OCI-LY7 (cell line): ENCODE data around the gene FTO. TPM values are rescaled to one million over a fixed set of nuclear protein-coding genes. Genes with fewer than 3 reads are reported as not detected.

Experiments used
- BruUV-seq: library from RNA; stranded (reverse); fragments of 400-500 nt; replicated peaks from 2 replicates; lab custom pipeline; 2021; lab: Mats Ljungman, UMichigan
- CTCF ChIA-PET: fragments of 300-600 bp; sonication (Branson Sonifier 250); formaldehyde crosslinking; loops from one replicate; lab custom pipeline; 2022; ENCODE audit warnings: antibody characterized with exemption; ENCODE audit not compliant: unreplicated experiment; lab: Charles Lee
- POLR2A ChIA-PET: fragments of 300-600 bp; sonication (Branson Sonifier 250); formaldehyde crosslinking; loops from one replicate; lab custom pipeline; 2022; ENCODE audit warnings: antibody characterized with exemption; lab: Charles Lee
- DNase-seq: peaks from one replicate; pipeline ENCODE4 v3.0.0-alpha.2; 2015; ENCODE audit warnings: low spot score
- H2AFZ ChIP-seq: fragments of 200-600 bp; sonication (generic), shearing (Covaris generic); 2 replicates; pipeline ENCODE4 v1.6.1; 2014; ENCODE audit warnings: mild to moderate bottlenecking, antibody characterized with exemption, low read length, moderate library complexity
- H3K27ac ChIP-seq: fragments of 200-600 bp; sonication (generic); 2 replicates; pipeline ENCODE4 v1.5.1; 2014; ENCODE audit warnings: mixed run types, low read depth, mild to moderate bottlenecking, moderate library complexity, low read length, inconsistent platforms; ENCODE audit not compliant: poor library complexity, severe bottlenecking
- H3K36me3 ChIP-seq: fragments of 200-600 bp; sonication (generic); 2 replicates; pipeline ENCODE4 v1.6.1; 2014; ENCODE audit warnings: mild to moderate bottlenecking, antibody characterized with exemption, low read length, moderate library complexity, mixed read lengths; ENCODE audit not compliant: insufficient read depth
- H3K4me1 ChIP-seq: fragments of 200-600 bp; sonication (generic); 2 replicates; pipeline ENCODE4 v1.5.1; 2014; ENCODE audit warnings: mild to moderate bottlenecking, low read length; ENCODE audit not compliant: insufficient read depth, poor library complexity, severe bottlenecking
- H3K4me2 ChIP-seq: fragments of 200-600 bp; sonication (generic); 2 replicates; pipeline ENCODE4 v1.6.1; 2014; ENCODE audit warnings: mild to moderate bottlenecking, low read length
- H3K4me3 ChIP-seq: fragments of 200-600 bp; sonication (generic); 2 replicates; pipeline ENCODE4 v1.5.1; 2014; ENCODE audit warnings: mild to moderate bottlenecking, low read depth, low read length; ENCODE audit not compliant: poor library complexity, severe bottlenecking
- H3K79me2 ChIP-seq: fragments of 200-600 bp; sonication (generic); 2 replicates; pipeline ENCODE4 v1.6.1; 2016; ENCODE audit warnings: low read depth, mild to moderate bottlenecking, low read length, moderate library complexity, mixed read lengths; ENCODE audit not compliant: insufficient read depth
- H3K9me2 ChIP-seq: fragments of 200-600 bp; sonication (generic); 2 replicates; pipeline ENCODE4 v1.6.1; 2016; ENCODE audit warnings: mild to moderate bottlenecking, low read length, mixed read lengths; ENCODE audit not compliant: insufficient read depth
- H3K9me3 ChIP-seq: fragments of 200-600 bp; sonication (generic); 2 replicates; pipeline ENCODE4 v1.6.1; 2014; ENCODE audit warnings: mild to moderate bottlenecking, mixed run types, low read length, mixed read lengths
- H4K20me1 ChIP-seq: fragments of 200-600 bp; sonication (generic); 2 replicates; pipeline ENCODE4 v1.6.1; 2014; ENCODE audit warnings: mild to moderate bottlenecking, antibody characterized with exemption, low read length, moderate library complexity, mixed read lengths; ENCODE audit not compliant: insufficient read depth
- CTCF ChIP-seq: fragments of 200-600 bp; sonication (generic); conservative IDR thresholded peaks from 2 replicates; pipeline ENCODE4 v1.5.1; 2014; ENCODE audit warnings: mild to moderate bottlenecking, antibody characterized with exemption, low read length, moderate library complexity, mixed read lengths
- EZH2phosphoT487 ChIP-seq: fragments of 200-600 bp; sonication (generic); IDR thresholded peaks from 2 replicates; pipeline ENCODE4 v1.6.1; 2018; ENCODE audit warnings: low read depth, borderline replicate concordance, mild to moderate bottlenecking, mixed run types, antibody characterized with exemption, low read length, moderate library complexity, mixed read lengths
- intact Hi-C: fragments of 100-400 bp; cut with micrococcal nuclease; formaldehyde crosslinking; loops from one replicate; pipeline ENCODE4 v1.10.0; 2022; ENCODE audit not compliant: unreplicated experiment
- total RNA-seq, 2 experiments: library from RNA; depleted of rRNA in 1 of 2; stranded (reverse); fragments of >200 nt in 1 of 2; shearing (Covaris generic) in 1 of 2; gene quantifications; 2 replicates each; pipeline ENCODE4 v1.2.3, GENCODE V29; 2014 to 2022

FTO gene
- total RNA-seq, 2 experiments from 2014 or later: 57.1 to 68.0 TPM

- no peaks in the 10 kb centered on the region for H3K79me2 ChIP-seq
- POLR2A ChIA-PET: no interaction called here
Measured at GRCh38 chr16:54098247-54098646, 394.3 kb downstream of the FTO start.

GRCh38 chr16:54099627-54100026, 395.7 kb downstream of the FTO start:
- POLR2A ChIA-PET: no interaction called here
- TF ChIP-seq EZH2phosphoT487 (no peak), CTCF (no peak)

More at GRCh38 chr16:54098247-54098646, 394.3 kb downstream of the FTO start:
- Histone ChIP-seq H4K20me1 (no peaks in the 10 kb centered on the region), H3K27ac (no peak overlapping the region), H3K4me3 (no peak overlapping the region), H3K9me2 (no peaks in the 10 kb centered on the region), H3K36me3 (no peaks in the 10 kb centered on the region), H2AFZ (no peak overlapping the region), H3K4me2 (no peak overlapping the region), H3K4me1 (no peaks in the 10 kb centered on the region), H3K9me3 (no peaks in the 10 kb centered on the region)
- intact Hi-C loops: no loop called here
- TF ChIP-seq EZH2phosphoT487 (no peak), CTCF (no peak)
- no TSS peak for BruUV-seq
- no peak for DNase-seq
- CTCF ChIA-PET: no interaction called here

GRCh38 chr16:54102888-54103866, 399.2 kb downstream of the FTO start:
- H3K9me3 ChIP-seq: no peaks in the 10 kb centered on the region
- H3K9me2 ChIP-seq: no peaks in the 10 kb centered on the region
- BruUV-seq: no TSS peak
- H3K4me1 ChIP-seq: no peaks in the 10 kb centered on the region
- intact Hi-C loops: no loop called here
- ChIA-PET POLR2A (no interaction called here), CTCF (no interaction called here)
- H3K27ac ChIP-seq: no peak overlapping the region
- H3K4me3 ChIP-seq: no peak overlapping the region
- H4K20me1 ChIP-seq: no peaks in the 10 kb centered on the region
- no peaks in the 10 kb centered on the region for H3K79me2 ChIP-seq
- H3K36me3 ChIP-seq: no peaks in the 10 kb centered on the region
- TF ChIP-seq EZH2phosphoT487: no peak
- no peak for TF ChIP-seq CTCF
- no peak overlapping the region for H3K4me2 ChIP-seq
- no peak for DNase-seq
- H2AFZ ChIP-seq: no peak overlapping the region

More at GRCh38 chr16:54099627-54100026, 395.7 kb downstream of the FTO start:
- H4K20me1 ChIP-seq: no peaks in the 10 kb centered on the region
- no peak overlapping the region for H3K27ac ChIP-seq
- H2AFZ ChIP-seq: no peak overlapping the region
- H3K9me3 ChIP-seq: no peaks in the 10 kb centered on the region
- CTCF ChIA-PET: no interaction called here
- no peak overlapping the region for H3K4me2 ChIP-seq
- BruUV-seq: no TSS peak
- H3K4me3 ChIP-seq: no peak overlapping the region
- intact Hi-C loops: no loop called here
- H3K9me2 ChIP-seq: no peaks in the 10 kb centered on the region
- no peaks in the 10 kb centered on the region for H3K36me3 ChIP-seq
- no peaks in the 10 kb centered on the region for H3K79me2 ChIP-seq
- DNase-seq: no peak
- H3K4me1 ChIP-seq: no peaks in the 10 kb centered on the region
